Fibroblast of lung (primary cell): ENCODE measurements around the gene SLX9. TPM values are rescaled to one million over a fixed set of nuclear protein-coding genes. Genes with fewer than 3 reads are reported as not detected.

Source experiments
- DNase-seq, 2 donors: peaks; one replicate each; pipeline versions ENCODE4 v3.0.0 to v3.0.0-alpha.2; 2010; ENCODE audit warnings: low read depth in 2 of 2
- H2AFZ ChIP-seq: 2 replicates; pipeline ENCODE4 v1.5.1; 2012; ENCODE audit warnings: low read length, control low read depth, inconsistent platforms
- H3K27ac ChIP-seq: 2 replicates; pipeline ENCODE4 v1.5.1; 2011; ENCODE audit warnings: low read length, control low read depth; ENCODE audit not compliant: insufficient read depth
- H3K27me3 ChIP-seq: 2 replicates; pipeline ENCODE4 v1.5.1; 2011; ENCODE audit warnings: mild to moderate bottlenecking, low read length; ENCODE audit not compliant: control insufficient read depth, insufficient read depth
- H3K36me3 ChIP-seq: 2 replicates; pipeline ENCODE4 v1.5.1; 2011; ENCODE audit warnings: low read length; ENCODE audit not compliant: control insufficient read depth, insufficient read depth
- H3K4me1 ChIP-seq: 2 replicates; pipeline ENCODE4 v1.5.1; 2011; ENCODE audit warnings: low read length; ENCODE audit not compliant: control insufficient read depth, insufficient read depth; ENCODE audit errors: extremely low read depth
- H3K4me2 ChIP-seq: 2 replicates; pipeline ENCODE4 v1.5.1; 2011; ENCODE audit warnings: low read length, control low read depth; ENCODE audit not compliant: insufficient read depth; ENCODE audit errors: extremely low read depth
- H3K4me3 ChIP-seq, 4 experiments: fragments of 200-600 bp in 1 of 4; sonication (generic) in 1 of 4; replicated peaks in 1 of 4; 2 replicates each; pipeline ENCODE4 v1.5.1; 2011 to 2016; ENCODE audit warnings: low read length in 4 of 4, low read depth in 3 of 4, mild to moderate bottlenecking in 3 of 4, control low read depth in 2 of 4, inconsistent platforms in 1 of 4, mixed read lengths in 1 of 4; ENCODE audit not compliant: insufficient read depth in 1 of 4; ENCODE audit errors: control extremely low read depth in 1 of 4
- H3K79me2 ChIP-seq: 2 replicates; pipeline ENCODE4 v1.5.1; 2012; ENCODE audit warnings: mild to moderate bottlenecking, low read length, inconsistent platforms; ENCODE audit not compliant: control insufficient read depth, insufficient read depth
- H3K9ac ChIP-seq: 2 replicates; pipeline ENCODE4 v1.5.1; 2011; ENCODE audit warnings: mild to moderate bottlenecking, low read length, control low read depth; ENCODE audit not compliant: insufficient read depth
- H3K9me3 ChIP-seq: 2 replicates; pipeline ENCODE4 v1.5.1; 2012; ENCODE audit warnings: low read depth, low read length; ENCODE audit not compliant: control insufficient read depth, insufficient read depth
- H4K20me1 ChIP-seq: 2 replicates; pipeline ENCODE4 v1.5.1; 2011; ENCODE audit warnings: low read length; ENCODE audit not compliant: control insufficient read depth, insufficient read depth; ENCODE audit errors: extremely low read depth
- CTCF ChIP-seq, 2 donors: IDR thresholded peaks in 1 of 2; conservative IDR thresholded peaks in 1 of 2; 1 replicate in 1 of 2; 2 replicates in 1 of 2; pipeline ENCODE4 v1.5.1; 2011 to 2012; ENCODE audit warnings: low read length in 2 of 2, control low read depth in 1 of 2, inconsistent platforms in 1 of 2, low read depth in 1 of 2, mild to moderate bottlenecking in 1 of 2
- EZH2 ChIP-seq: IDR thresholded peaks from 2 replicates; pipeline ENCODE4 v1.5.1; 2012; ENCODE audit warnings: low read length, control low read depth, mild to moderate bottlenecking; ENCODE audit errors: missing control alignments
- polyA plus RNA-seq, 2 donors: library from polyadenylated mRNA; depleted of rRNA in 1 of 2; stranded (reverse) in 1 of 2; unstranded in 1 of 2; fragments of >200 nt; gene quantifications; 2 replicates each; pipeline ENCODE4 v1.2.1, GENCODE V29; 2011 to 2012; ENCODE audit warnings: missing spikeins in 1 of 2
- total RNA-seq: library from RNA; depleted of rRNA; stranded (reverse); fragments of >200 nt; gene quantifications from 2 replicates; pipeline ENCODE4 v1.2.1, GENCODE V29; 2014

Gene SLX9
- total and polyA plus RNA-seq, 2 donors (not counting 1 experiment from before 2014, with no cell fraction given), result 9.7 to 14.9 TPM

- Histone ChIP-seq H2AFZ (no peak overlapping the region), H3K9me3 (no peaks in the 10 kb centered on the region), H3K4me2 (no peak overlapping the region), H3K36me3 (peaks cover 12% of the 10 kb centered on the region), H3K79me2 (peaks cover 5% of the 10 kb centered on the region), H3K9ac (no peak overlapping the region), H4K20me1 (no peaks in the 10 kb centered on the region), H3K4me1 (no peaks in the 10 kb centered on the region), H3K27me3 (no peaks in the 10 kb centered on the region), H3K27ac (no peak overlapping the region), H3K4me3 (no peak overlapping the region)
- no peak for DNase-seq
- no peak for TF ChIP-seq CTCF (conservative IDR thresholded peaks at IDR 0.05 in 1 of 2, IDR thresholded peaks at IDR 0.05 in 1 of 2; ENCODE audit: low read depth in 1 of 2, low read length in 2 of 2)
Measured at GRCh38 chr21:44948426-44949120, 8.7 kb downstream of the SLX9 start.

GRCh38 chr21:44949161-44949778 is 9.4 kb downstream of the SLX9 start:
- H3K4me2 ChIP-seq, result no peak overlapping the region
- TF ChIP-seq EZH2, result no peak
- no peak for TF ChIP-seq CTCF (conservative IDR thresholded peaks at IDR 0.05 in 1 of 2, IDR thresholded peaks at IDR 0.05 in 1 of 2; ENCODE audit: low read depth in 1 of 2, low read length in 2 of 2)
- no peaks in the 10 kb centered on the region for H4K20me1 ChIP-seq
- H3K27me3 ChIP-seq, result no peaks in the 10 kb centered on the region
- no peak overlapping the region for H2AFZ ChIP-seq
- H3K4me3 ChIP-seq, result no peak overlapping the region
- peaks cover 12% of the 10 kb centered on the region for H3K36me3 ChIP-seq
- H3K27ac ChIP-seq, result no peak overlapping the region
- peaks cover 4% of the 10 kb centered on the region for H3K79me2 ChIP-seq
- H3K9ac ChIP-seq, result no peak overlapping the region
- H3K4me1 ChIP-seq, result no peaks in the 10 kb centered on the region
- H3K9me3 ChIP-seq, result no peaks in the 10 kb centered on the region
- no peak for DNase-seq

GRCh38 chr21:44949779-44950198 is 10.0 kb downstream of the SLX9 start:
- no peaks in the 10 kb centered on the region for H4K20me1 ChIP-seq
- H2AFZ ChIP-seq, result no peak overlapping the region
- no peaks in the 10 kb centered on the region for H3K27me3 ChIP-seq
- peaks cover 10% of the 10 kb centered on the region for H3K36me3 ChIP-seq
- H3K27ac ChIP-seq, result no peak overlapping the region
- DNase-seq, result peak; percentile 46 to 67
- no peaks in the 10 kb centered on the region for H3K4me1 ChIP-seq
- no peak overlapping the region for H3K4me3 ChIP-seq
- H3K79me2 ChIP-seq, result peaks cover 4% of the 10 kb centered on the region
- no peak overlapping the region for H3K4me2 ChIP-seq
- no peaks in the 10 kb centered on the region for H3K9me3 ChIP-seq
- TF ChIP-seq EZH2 (no peak), CTCF (conservative IDR thresholded peaks at IDR 0.05 in 1 of 2, IDR thresholded peaks at IDR 0.05 in 1 of 2; ENCODE audit: low read depth in 1 of 2, low read length in 2 of 2) (peak; percentile 77 to 85)
- no peak overlapping the region for H3K9ac ChIP-seq
